Urothelium cell line (cell line): Measurements from ENCODE around the gene SH2D3A.
A peak's percentile ranks its signal among the peaks of the same experiment; 100 is the strongest.
"Not testable (repeated sequence)": the region's sequence is repeated elsewhere in the genome, so short reads cannot be mapped to it uniquely, and the experiment has no call there.

ENCODE experiments used
- DNase-seq: peaks from one replicate; pipeline ENCODE4 v3.0.0; 2011; ENCODE audit warnings: low spot score, mixed read lengths
- FAIRE-seq: peaks from 2 replicates; lab custom pipeline; 2011; peaks lifted over from hg19 to GRCh38; lab: Jason Lieb, UNC

Gene SH2D3A

DNA sequence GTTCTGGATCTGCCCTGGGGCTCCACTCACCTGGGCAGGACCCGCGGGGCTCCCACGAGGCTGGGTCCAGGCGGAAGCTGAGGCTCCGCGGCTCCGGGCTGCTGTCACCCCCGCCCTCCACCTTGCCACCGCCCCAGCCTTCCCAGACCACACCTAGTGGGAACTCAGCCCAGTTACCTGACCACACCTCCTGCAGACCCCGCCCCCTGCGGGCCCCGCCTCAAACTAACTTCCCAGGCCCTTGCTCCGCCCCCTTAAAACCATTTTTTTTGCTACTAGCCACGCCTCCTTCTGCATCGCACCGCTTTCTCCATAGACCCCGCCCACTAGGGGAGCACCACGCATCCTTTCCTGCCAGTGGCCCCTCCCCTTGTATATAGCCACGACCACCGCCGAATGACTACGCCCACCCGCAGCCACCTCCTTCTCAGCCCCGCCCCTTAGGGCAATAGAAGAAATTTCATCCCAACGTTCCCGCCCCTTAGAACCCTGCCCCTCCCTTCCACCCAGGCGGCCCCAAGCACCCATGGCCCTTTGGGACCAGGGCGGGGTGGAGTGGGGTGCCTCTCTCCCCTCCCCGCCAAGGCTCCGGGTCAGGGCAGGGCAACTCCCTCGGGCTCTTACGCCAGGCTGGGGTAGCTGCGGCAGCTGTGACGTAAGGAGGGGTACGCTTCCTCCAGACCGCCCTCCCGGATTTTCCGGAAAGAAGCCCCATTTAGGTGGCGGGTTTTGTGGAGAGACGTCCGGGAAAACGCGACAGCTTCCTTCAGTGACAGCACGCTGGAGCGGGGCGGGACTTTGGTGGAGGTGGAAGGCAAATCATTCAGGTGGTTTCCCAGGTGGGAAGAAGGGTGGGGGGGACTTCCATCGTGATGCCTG lies at the start of gene SH2D3A:
Gene SH2D3A, minus strand, starts transcription at position 79 of the 879 bp plus-strand sequence. CDS start 3,687 bp downstream, outside the sequence.
- FAIRE-seq (no peak), DNase-seq (peak; percentile 35)

DNA sequence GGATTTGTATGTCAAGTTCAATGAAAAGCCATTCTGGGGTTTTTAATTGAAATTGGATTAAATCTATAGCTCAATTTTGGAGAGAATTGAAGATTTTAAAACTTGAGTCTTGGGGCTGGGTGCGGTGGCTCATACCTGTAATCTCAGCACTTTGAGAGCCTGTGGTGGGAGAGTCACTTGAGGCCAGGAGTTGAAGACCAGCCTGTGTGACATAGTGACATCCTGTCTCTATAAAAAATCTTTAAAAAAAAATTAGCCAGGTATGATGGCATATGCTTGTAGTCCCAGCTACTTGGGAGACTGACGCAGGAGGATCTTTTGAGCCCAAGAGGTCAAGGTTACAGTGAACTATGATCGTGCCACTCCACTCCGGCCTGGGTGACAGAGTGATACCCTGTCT lies 46.4 kb upstream of the SH2D3A start:
- DNase-seq (no peak), FAIRE-seq (no peak)

DNA sequence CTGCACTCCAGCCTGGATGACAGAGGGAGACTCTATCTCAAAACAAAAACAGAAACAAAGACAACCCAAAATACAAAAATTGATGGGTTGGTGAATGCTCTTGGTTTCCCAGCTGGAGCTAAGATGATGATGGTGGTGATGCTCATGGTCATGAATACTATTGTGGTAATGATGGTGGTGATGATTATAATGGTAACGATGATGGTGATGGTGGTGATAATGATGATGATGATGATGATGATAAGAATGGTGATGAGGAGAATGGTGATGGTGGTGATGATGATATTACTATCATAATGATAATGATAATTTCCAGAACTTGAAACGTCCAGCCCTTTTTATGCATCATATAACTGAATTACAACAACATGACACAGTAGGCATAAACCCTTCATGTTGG lies 45.4 kb upstream of the SH2D3A start:
- FAIRE-seq (no peak), DNase-seq (no peak)

DNA sequence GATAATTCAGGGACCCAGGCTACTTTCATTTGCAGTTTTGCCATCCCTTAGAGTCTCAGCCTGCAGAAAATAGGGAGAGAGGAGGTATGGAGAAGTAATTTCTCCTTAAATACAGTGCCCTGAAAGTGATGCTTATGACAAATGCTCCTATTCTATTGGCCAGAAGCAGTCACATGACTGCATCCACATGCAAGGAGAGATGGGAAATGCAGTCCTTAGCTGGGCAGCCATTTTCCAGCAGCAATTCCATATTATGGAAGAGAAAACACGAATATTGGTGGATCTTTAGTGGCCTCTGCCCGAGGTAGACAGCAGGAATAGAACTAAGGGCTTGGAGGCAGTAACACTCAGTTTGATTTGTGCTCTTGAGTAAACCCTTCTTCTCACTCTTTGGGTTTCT lies 44.7 kb upstream of the SH2D3A start:
- DNase-seq (peak; percentile 58), FAIRE-seq (no peak)

DNA sequence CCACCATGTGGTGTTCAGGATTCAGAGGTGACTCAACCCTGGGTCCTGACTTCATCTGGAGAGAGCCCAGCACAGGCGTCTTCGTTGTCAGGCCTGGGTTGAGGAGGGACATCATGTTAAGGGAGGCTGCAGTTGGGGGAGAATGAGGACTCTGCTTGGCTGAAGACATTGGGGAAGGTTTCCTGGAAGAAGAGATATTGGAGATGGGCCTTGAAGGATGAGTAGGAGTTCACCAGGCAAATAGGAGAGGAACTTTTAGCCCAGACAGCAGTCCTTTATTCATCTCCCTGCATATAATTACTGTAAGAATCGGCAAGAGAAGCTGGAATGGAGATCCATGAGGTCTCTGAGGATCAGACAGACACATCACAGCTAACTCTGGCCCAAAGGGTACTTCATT lies 44.1 kb upstream of the SH2D3A start:
- FAIRE-seq (no peak), DNase-seq (no peak)

DNA sequence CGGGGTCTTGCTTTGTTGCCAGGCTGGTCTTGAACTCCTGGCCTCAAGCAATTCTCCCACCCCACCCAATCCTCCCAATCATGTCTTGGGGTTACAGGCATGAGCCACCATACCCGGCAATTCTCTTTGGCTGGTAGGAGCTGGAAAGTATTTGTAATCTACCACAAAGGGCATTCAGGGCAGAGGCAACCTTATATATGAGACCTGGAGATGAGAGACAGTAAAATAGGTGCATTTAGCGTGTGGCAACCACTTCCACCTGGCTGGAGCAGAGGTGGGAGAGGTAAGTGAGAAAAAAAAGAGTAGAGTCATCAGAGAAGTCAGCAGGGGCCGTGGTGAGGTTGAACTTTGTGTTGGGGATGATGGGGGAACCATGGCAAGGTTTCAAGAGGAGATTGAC lies 42.0 kb upstream of the SH2D3A start:
- FAIRE-seq (no peak), DNase-seq (no peak)

DNA sequence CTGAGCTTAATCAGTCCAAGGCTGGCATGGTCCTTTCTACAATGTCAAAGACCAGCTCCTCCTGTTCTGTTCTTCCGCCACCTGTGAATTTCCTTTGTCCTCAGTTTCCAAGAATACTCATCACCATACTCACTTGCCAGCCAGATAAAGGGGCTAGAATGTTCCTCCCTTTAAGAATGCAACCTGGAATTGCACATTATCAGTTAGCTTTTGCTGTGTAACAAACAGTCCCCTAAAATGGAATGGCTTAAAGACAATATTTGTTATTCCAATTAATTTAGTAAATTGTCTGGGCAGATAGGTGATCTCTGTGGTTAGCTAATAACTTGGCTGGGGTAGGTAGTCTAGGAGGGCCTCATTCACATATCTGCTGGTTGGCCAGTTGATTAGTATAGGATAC lies 41.3 kb upstream of the SH2D3A start:
- DNase-seq: no peak
- no peak for FAIRE-seq

DNA sequence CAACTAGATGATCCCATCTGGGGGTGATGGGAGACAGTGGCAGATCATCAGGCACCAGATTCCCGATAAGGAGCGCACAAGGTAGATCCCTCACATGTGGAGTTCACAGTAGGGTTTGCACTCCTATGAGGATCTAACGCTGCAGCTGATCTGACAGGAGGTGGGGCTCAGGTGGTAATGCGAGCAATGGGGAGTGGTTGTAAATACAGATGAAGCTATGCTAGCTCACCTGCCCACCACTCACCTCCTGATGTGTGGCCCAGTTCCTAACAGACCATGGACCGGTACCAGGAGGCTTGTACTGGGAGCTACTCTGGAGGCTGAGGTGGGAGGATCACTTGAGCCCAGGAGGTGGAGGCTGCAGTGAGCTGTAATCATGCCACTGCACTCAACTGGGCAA lies 40.1 kb upstream of the SH2D3A start:
- DNase-seq: no peak

DNA sequence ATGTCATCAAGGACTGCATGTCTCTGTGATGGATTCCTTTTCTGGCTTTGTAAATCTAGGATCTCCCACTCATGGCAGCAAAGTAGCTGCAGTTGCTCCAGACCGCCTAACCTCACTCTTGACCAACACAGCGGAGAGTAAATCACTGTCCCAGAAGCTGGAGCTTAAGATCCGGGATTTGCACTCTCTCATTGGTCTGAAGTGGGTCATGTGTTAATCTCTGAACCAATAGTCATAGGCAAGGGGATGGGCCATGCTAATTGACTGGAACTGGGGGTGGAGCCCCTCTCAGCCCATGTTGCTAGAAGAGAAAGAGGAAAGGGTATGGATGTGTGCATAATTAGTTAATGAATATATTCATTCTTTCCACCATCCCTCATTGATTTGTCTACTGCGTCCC lies 39.3 kb upstream of the SH2D3A start:
- no peak for DNase-seq

More for the DNA sequence above, 40.1 kb upstream of the SH2D3A start:
- FAIRE-seq: no peak

DNA sequence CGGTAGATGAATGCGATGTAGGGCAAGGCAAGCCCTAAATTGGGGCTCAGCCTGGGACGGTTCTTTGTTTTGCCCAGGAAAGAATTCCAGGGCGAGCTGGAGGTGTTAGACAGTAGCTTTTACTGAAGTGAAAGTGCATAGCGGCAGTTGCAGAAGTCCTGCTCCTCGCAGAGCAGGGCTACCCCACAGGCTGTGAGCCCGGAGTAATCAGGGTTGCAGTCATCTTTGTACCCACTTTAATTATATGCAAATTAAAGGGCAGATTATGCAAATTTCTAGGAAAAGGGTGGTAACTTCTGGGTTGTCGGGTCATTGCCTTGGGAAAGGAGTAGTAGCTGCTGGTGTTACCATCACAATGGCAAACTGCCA lies 35.8 kb upstream of the SH2D3A start:
- no peak for FAIRE-seq
- DNase-seq: no peak

More for the DNA sequence above, 39.3 kb upstream of the SH2D3A start:
- no peak for FAIRE-seq

DNA sequence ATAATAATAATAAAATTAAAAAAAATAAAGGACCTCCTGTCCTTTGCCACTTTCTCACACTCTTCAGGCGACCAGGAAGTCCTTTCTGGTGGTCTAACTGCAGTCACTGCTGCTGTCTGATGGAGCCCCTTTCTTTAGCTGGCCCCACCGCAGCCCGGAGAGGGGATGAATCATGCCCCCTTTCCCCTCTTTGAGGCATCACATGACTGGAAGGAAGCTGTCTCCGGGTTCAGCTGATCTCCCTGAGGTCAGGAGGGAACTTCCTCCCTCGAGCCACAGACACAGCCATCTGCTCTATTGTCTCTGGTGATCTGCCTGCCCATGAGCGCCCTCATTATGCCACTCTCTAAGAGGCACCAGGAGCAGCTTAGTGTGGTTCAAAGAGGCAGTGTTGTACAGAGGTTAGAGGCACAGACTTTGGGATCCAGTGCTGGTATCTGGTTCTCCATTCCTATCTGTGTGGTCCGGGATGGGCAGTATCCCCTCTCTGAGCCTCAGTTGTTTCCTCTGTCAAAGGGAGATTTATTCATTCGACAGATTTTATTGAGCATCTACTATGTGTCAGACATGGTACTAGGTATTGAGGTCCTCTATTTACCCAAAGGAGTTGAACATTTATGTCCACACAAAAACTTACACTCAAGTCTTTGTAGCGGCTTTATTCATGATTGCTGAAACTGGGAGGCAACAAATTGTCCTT lies 35.3 kb upstream of the SH2D3A start:
- DNase-seq (peak; percentile 33), FAIRE-seq (no peak)

DNA sequence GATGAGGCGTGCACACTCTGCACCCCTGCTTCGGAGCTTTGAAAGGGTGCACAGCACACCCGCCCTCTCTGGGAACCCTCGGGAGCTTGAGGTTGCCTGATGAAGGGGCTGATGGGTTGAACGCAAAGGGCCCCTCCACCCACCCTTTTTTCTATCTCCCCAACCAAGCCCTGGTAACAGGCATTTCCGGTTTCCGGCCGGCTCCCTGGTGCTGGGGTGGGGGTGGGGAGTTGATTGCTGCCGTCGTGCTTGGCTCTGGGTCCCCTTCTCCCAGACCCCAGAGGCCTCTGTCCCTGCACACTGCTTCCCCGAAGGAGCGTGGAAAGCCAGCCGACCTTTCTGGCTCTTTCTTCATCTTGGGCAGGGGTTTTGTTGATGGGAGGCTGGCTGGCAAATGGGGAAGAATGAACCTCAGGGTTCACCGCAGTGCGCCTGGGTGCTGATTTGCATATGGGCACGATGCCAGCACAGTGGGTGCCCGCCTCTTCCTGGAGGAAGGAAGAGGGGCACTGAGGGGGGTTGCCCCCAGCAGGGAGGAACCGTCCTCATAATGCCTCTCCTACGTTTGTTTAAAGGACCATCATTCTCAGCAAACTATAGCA lies 34.4 kb upstream of the SH2D3A start:
- DNase-seq: peak; percentile 73
- no peak for FAIRE-seq

DNA sequence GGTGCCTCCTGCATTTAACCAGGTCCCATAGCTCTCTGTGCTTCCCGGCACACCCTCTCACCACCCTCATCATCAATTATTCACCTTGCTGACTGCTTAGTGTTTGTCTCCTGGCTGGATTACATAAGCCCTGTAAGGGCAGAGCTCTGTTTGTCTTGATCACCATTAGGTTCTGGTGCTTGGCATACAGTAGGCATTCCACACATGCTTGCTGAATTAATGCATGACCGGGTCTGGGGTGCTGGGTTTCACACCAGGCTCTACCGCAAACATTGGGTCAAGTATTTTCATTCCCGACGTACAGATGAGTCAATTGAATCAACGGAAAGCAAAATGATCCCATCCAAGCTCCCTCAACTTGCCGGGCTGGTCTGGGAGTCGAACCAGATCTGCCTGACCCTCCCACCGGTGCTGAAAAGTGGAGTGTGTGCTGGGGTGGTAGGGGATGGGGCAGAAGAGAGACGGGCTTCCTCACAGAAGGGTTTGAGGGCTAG lies 33.8 kb upstream of the SH2D3A start:
- DNase-seq: peak; percentile 65
- FAIRE-seq: peak; percentile 69

DNA sequence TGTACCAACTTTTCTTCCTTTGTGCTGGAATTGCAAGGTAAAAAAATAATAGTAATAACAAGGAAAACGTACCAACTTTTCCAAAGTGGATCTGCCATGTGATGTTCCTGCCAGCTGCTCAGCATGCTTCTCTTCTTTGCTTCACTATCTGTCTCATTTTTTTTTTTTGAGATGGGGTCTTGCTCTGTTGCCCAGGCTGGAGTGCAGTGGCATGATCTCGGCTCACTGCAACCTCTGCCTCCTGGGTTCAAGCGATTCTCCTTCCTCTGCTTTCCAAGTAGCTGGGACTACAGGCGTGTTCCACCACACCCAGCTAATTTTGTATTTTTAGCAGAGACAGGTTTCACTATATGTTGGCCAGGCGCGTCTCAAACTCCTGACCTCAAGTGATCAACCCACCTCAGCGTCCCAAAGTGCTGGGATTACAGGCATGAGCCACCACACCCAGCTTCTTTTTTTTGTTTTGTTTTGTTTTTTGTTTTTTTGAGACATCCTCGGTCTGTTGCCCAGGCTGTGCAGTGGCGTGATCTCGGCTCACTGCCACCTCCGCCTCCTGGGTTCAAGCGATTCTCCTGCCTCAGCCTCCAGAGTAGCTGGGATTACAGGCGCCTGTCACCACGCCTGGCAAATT lies 33.0 kb upstream of the SH2D3A start:
- not testable (repeated sequence) for FAIRE-seq, DNase-seq

DNA sequence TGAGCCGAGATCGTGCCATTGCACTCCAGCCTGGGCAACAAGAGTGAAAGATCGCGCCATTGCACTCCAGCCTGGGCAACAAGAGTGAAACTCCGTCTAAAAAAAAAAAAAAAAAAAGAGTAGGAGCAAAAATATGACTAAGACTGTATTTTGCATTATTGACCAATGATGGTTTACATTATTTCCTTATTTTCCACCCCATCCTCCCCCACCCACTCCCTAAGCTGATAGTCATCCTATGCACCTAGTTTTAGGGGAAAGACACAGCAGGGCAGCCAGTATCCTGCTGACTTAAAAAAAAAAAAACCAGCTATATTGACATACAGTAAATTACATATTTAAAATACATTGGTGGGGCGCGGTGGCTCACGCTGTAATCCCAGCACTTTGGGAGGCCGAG lies 30.4 kb upstream of the SH2D3A start:
- DNase-seq (no peak), FAIRE-seq (no peak)

DNA sequence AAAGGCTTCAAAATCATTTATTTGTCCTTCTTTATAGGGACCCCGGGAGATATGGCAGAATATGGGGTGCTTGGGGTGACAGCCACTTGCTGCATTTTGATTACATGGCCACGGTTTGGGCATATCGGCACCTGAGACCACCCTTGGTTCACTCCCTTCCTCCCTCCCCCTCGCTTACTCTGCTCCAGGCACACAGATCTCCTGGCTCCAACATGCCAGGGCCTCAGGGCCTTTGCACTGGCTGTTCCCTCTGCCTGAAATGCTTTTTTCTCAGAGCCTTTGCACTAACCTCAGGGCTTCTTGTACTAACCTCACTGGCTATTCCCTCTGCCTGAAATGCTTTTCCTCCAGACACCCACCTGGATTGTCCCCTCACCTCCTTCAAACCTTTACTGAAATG lies 29.0 kb upstream of the SH2D3A start:
- no peak for FAIRE-seq

DNA sequence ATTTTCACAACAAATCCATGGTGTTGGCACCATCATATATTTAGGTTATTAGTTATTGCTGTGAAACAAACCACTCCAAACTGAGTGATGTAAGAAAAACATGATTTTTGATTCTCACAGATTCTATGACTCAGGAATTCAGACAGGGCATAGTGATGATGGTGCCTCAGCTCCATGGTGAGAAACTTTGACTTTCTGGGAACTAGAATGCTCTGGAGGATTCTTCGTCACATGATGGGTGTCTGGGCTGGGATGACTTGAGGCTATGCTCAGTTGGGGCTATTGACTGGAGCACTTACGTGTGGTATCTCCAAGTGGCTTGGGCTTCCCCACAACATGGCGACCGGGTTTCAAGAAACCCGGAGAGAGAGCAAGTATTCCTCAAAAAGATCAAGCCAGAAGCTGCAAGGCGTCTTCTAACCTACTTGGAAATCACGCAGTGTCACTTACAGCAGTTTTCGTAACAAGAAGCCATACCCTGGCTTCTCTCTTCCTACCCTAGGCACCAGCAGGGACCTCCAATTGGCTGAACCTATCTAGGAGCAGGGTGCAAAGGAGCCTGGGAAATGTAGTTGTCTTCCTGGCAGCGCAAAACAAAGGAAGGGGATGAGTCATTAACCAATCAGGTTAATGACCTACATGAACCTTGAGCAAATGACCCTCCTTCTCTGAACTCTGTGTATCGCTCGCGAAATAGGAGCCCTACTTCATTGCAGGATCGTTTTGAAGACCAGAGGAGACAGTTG lies 27.6 kb upstream of the SH2D3A start:
- FAIRE-seq: no peak
- no peak for DNase-seq

More for the DNA sequence above, 29.0 kb upstream of the SH2D3A start:
- no peak for DNase-seq

DNA sequence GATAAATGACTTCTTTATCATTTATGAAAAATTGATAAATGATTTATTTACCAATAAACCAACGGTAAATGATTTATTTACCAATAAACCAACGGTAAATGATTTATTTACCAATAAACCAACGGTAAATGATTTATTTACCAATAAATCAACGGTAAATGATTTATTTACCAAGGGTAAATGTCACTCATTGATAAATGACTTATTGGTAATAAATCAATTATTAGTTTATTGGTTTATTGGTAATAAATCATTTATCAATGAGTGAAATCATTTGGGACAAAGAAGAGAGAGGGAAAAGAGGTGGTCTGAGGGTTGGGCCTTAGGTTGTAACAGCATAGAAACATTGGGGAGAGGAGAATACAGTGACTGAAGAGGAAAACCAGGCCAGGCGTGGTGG lies 26.7 kb upstream of the SH2D3A start:
- FAIRE-seq: no peak
- no peak for DNase-seq

DNA sequence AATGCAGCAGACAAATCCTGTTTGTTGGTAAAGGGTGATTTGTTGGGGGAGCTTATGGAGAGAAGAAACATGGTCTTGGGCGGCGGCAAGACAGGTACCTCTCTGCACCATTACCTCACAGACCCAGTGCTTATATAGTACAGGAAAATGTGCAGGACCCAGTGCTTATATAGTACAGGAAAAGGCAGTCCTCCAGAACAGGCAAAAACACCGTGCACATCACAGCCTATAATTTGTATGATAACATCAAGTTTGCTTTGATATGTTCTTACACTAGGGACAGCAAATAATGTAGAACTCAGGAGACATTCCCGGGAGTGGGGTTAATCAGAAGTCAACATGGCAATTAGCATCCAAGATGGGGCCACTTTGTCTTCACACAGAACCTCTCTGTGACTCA lies 26.2 kb upstream of the SH2D3A start:
- DNase-seq (no peak), FAIRE-seq (no peak)

DNA sequence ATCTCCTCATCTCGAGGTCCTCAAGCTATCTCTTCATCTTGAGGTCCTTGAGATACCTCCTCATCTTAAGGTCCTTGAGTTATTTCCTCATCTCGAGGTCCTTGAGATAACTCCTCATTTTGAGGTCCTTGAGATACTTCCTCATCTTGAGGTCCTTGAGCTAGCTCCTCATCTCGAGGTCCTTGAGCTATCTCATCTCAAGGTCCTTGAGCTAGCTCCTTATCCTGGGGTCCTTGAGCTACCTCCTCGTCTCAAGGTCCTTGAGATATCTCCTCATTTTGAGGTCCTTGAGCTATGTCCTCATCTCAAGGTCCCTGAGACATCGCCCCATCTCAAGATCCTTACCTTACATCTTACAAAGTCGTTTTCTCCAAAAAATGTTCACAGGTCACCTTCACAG lies 24.0 kb upstream of the SH2D3A start:
- no peak for FAIRE-seq
- DNase-seq: no peak
